ENCODE measurements around the gene NCOA6.
"Not testable (repeated sequence)": the region's sequence is repeated elsewhere in the genome, so short reads cannot be mapped to it uniquely, and the experiment has no call there.

NCOA6 gene

DNA sequence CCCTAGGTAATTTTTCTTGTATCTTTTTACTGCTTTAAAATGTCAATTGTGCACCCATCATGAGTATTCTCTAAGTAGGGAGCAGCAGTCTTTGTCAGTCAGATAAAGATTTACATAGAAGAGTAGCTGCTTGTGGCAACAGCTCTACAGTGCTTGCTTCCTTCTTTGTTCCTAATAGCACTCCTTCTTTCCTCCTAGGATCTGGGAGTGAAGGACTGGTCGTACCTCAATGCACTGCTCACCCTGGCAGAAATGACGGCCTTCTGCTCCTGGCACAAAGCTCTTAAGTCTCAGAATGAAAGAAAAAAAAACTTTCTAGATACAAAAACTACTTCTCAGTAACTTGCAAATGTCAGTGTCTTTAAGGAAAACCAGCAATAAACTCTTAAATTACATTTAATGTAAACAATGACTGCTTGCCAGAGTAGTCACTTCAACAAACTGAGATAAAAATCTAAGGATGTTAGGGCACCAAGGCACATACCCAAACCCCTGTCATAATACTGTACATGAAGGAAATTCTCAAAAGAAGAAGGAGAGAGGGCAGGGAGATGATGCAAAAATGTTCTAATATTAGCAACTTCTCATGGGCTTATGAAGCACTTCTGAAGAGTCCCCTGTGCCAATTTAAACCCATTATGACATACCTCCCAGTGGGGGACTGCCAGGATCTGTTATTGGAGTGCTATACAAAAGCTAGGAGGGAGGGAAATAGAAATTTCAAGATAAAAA lies 34.0 kb downstream of the NCOA6 start:
- in situ Hi-C loops (cut with MboI; ENCODE audit: low sequenced_read_pairs, unreplicated experiment) = no loop called here

DNA sequence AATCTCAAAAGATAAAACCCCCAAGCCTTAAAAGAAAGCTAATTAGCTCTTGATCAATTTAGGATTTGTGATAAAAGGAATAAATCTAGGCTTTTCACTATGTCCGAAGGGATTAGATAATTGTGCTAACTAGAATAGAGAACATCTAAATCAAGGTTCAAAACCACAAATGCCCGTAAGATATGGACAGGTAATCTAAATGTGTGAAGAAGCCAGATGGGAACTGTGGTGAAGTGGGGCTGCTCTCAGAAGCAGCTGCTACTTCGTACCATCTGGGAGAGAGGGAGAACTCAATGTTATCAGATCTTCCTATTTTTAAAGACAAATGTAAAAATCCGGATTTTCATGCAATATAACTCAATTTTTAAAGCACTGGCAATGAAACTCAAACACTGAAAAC lies 44.2 kb downstream of the NCOA6 start:
- DNase-seq (ENCODE audit: low spot score) = no peak
- TF ChIP-seq, protein P1, sequence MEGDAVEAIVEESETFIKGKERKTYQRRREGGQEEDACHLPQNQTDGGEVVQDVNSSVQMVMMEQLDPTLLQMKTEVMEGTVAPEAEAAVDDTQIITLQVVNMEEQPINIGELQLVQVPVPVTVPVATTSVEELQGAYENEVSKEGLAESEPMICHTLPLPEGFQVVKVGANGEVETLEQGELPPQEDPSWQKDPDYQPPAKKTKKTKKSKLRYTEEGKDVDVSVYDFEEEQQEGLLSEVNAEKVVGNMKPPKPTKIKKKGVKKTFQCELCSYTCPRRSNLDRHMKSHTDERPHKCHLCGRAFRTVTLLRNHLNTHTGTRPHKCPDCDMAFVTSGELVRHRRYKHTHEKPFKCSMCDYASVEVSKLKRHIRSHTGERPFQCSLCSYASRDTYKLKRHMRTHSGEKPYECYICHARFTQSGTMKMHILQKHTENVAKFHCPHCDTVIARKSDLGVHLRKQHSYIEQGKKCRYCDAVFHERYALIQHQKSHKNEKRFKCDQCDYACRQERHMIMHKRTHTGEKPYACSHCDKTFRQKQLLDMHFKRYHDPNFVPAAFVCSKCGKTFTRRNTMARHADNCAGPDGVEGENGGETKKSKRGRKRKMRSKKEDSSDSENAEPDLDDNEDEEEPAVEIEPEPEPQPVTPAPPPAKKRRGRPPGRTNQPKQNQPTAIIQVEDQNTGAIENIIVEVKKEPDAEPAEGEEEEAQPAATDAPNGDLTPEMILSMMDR (IDR thresholded peaks at IDR 0.05; ENCODE audit: borderline replicate concordance, control extremely low read depth, extremely low read depth, insufficient read depth, missing control alignments) = no peak
- in situ Hi-C loops (cut with MboI; ENCODE audit: low sequenced_read_pairs, unreplicated experiment) = no loop called here

More for the DNA sequence above, 34.0 kb downstream of the NCOA6 start:
- TF ChIP-seq, protein P1 (IDR thresholded peaks at IDR 0.05; ENCODE audit: borderline replicate concordance, control extremely low read depth, extremely low read depth, insufficient read depth, missing control alignments) = no peak
- no peak for DNase-seq (ENCODE audit: low spot score)

DNA sequence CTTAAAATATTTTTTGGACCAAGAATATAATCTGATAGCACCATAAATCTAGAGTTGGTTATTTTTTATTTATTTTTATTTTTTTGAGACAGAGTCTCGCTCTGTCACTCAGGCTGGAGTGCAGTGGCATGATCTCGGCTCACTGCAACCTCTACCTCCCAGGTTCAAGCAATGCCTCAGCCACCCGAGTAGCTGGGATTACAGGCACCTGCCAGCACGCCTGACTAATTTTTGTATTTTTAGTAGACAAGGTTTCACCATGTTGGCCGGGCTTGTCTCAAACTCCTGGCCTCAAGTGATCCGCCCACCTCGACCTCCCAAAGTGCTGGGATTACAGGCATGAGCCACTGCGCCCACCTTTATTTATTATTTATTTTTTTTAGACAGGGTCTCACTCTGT lies 45.2 kb downstream of the NCOA6 start:
- in situ Hi-C loops (cut with MboI; ENCODE audit: low sequenced_read_pairs, unreplicated experiment); DNase-seq (ENCODE audit: low spot score): not testable (repeated sequence)

DNA sequence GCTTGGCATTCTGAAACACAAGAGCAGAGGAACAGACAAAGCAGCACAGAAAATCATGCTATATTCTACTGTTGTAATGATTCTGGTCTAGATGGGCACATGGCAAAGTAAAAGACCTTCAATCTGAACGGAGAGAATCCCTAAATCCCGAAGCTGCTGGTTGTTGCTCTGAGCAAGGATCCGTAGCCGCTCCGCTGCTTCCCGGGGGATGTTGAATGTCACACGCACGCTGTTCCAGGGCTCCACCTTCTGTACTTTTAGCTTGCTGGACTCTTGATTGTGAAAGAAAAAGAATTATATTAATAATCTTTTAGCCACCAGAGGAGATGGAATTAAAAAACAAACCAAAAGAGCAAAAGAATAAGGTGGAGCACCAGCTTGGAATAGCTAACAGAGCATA lies 49.3 kb downstream of the NCOA6 start:
- in situ Hi-C loops (cut with MboI; ENCODE audit: low sequenced_read_pairs, unreplicated experiment) = loop anchor here (10.0 kb wide), 1 partner anchor 221 kb away; the partner anchor contains the start of gene MAP1LC3A
- TF ChIP-seq, protein P1 (IDR thresholded peaks at IDR 0.05; ENCODE audit: borderline replicate concordance, control extremely low read depth, extremely low read depth, insufficient read depth, missing control alignments) = no peak
- DNase-seq (ENCODE audit: low spot score) = no peak

DNA sequence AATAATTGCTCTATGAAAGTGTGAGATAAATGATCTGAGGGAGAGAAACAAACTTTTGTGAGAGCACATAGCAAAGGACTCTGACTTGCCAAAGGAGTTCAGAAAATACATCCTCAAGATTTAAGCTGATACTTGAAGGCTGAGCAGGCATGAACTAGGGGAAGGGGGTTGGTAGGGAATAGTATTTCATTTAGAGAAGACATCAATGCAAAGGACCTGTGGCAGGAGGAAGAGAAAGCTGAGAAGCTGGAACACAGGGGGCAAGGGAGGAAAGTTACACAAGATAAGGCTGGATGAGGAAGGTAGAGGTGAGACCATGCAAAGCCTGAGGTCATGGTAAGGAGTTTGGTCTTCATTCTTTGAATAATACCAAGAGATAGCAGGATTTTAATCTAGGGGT lies 50.6 kb downstream of the NCOA6 start:
- TF ChIP-seq, protein P1 (IDR thresholded peaks at IDR 0.05; ENCODE audit: borderline replicate concordance, control extremely low read depth, extremely low read depth, insufficient read depth, missing control alignments) = no peak
- in situ Hi-C loops (cut with MboI; ENCODE audit: low sequenced_read_pairs, unreplicated experiment) = loop anchor here (10.0 kb wide), 1 partner anchor 220 kb away; the partner anchor contains the start of gene MAP1LC3A
- DNase-seq (ENCODE audit: low spot score) = no peak

DNA sequence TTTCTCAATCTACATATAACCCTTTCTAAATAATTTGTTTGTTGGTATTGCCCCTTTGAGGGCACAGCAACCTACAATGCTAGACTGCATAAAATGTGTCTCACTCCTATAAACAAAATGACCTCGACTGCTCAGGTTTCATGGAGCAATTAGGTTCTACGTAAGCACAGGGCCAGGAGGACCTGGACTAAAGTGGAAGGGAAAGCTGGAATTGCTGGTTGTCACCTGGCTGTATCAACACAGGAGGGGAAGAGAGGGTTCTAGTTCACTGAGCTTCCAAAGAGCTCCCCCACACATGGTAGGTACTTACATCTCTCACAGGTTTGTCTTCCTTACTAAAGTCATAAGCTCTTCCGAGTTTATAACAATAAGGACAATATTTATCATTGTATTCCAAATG lies 51.0 kb downstream of the NCOA6 start:
- DNase-seq (ENCODE audit: low spot score) = no peak
- in situ Hi-C loops (cut with MboI; ENCODE audit: low sequenced_read_pairs, unreplicated experiment) = loop anchor here (10.0 kb wide), 1 partner anchor 220 kb away; the partner anchor contains the start of gene MAP1LC3A
- TF ChIP-seq, protein P1 (IDR thresholded peaks at IDR 0.05; ENCODE audit: borderline replicate concordance, control extremely low read depth, extremely low read depth, insufficient read depth, missing control alignments) = no peak

DNA sequence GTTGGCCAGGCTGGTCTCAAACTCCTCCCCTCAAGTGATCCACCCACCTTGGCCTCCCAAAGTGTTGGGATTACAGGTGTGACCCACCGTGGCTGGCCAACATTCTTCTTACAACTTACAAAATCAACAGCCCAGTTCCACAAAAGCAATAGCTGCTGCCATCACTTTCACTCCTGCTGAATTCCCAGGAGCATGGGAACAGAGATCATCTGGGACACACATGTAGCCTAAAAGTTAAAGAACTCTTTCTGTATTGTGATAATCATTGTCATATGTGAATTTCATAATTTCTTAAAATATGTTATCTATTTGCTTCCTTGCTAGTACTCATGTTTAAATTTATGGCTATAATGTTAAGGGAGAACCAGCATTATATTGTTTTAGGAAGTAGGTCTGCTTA lies 51.7 kb downstream of the NCOA6 start:
- TF ChIP-seq, protein P1 (IDR thresholded peaks at IDR 0.05; ENCODE audit: borderline replicate concordance, control extremely low read depth, extremely low read depth, insufficient read depth, missing control alignments) = no peak
- no peak for DNase-seq (ENCODE audit: low spot score)
- in situ Hi-C loops (cut with MboI; ENCODE audit: low sequenced_read_pairs, unreplicated experiment) = loop anchor here (10.0 kb wide), 1 partner anchor 219 kb away; the partner anchor contains the start of gene MAP1LC3A
